A673 (cell line): ENCODE results near the gene ETS2.

Experiments
- EZH2 ChIP-seq: fragments of 200-600 bp; sonication (generic); IDR thresholded peaks from 2 replicates; pipeline ENCODE4 v1.6.1; 2017; ENCODE audit warnings: borderline replicate concordance, low read depth, mild to moderate bottlenecking, mixed read lengths, antibody characterized with exemption, low read length; ENCODE audit not compliant: poor library complexity, severe bottlenecking
- TF ChIP-seq, protein P1 (sequence below): fragments of 300-800, 200-600 bp; sonication (generic); conservative IDR thresholded peaks from 2 replicates; pipeline ENCODE4 v1.5.1; 2017; ENCODE audit warnings: low read depth, mild to moderate bottlenecking, antibody characterized with exemption, low read length, moderate library complexity, mixed read lengths

DNA sequence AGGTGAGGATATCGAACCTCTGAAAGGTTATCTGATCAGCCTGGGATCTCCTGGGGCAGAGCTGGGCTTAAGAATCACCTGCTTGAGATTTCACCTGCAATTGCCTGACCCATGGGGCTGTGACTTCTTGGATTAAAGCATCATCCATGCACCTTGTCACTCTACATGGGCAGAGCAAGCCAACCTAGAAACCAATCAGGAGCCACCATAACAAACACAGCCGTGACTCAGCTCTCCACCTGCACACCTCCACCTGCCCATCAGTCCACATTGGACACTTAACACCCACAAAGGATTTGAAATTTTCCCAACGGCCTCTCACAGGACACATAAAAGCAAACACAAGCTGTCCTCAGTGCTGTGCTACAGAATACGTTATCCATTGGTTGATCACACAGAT lies 35.1 kb upstream of the ETS2 start:
- TF ChIP-seq, protein P1, sequence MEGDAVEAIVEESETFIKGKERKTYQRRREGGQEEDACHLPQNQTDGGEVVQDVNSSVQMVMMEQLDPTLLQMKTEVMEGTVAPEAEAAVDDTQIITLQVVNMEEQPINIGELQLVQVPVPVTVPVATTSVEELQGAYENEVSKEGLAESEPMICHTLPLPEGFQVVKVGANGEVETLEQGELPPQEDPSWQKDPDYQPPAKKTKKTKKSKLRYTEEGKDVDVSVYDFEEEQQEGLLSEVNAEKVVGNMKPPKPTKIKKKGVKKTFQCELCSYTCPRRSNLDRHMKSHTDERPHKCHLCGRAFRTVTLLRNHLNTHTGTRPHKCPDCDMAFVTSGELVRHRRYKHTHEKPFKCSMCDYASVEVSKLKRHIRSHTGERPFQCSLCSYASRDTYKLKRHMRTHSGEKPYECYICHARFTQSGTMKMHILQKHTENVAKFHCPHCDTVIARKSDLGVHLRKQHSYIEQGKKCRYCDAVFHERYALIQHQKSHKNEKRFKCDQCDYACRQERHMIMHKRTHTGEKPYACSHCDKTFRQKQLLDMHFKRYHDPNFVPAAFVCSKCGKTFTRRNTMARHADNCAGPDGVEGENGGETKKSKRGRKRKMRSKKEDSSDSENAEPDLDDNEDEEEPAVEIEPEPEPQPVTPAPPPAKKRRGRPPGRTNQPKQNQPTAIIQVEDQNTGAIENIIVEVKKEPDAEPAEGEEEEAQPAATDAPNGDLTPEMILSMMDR, result no peak
- no peak for TF ChIP-seq EZH2
